GM18502 (cell line): ENCODE data around the gene REG1B.

Source experiments
- ATAC-seq: cut with Tn5 transposase; IDR thresholded peaks from one replicate; pipeline ENCODE4 v1.9.1; 2021; ENCODE audit warnings: mild to moderate bottlenecking; ENCODE audit not compliant: unreplicated experiment, poor library complexity

REG1B gene

DNA sequence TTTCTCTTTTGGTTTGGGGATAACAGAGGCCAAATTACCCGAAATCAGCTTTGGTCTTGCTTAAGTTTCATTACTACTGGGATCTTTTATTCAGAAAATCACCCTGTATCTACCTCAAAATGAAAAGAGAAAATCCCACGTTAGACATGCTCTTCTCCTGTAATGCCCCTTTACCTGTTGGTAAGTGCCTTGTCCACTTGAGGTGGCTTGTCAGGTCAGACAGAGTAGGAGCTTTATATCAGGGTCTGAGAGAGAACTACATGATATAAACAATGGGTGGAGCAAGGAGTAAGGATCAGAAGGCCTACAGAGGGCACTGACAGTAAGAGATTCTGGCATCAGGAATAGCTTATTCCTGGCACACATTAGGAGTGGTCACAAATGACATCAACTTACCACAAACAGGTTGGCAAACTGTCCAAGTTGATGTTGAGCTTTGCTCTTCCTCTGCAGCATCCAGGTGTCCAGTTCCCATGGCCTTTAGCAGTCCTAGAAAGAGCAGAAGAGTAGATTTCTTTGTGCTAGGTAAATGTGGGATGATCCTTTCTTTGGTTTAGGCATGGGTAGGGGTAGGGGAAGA lies at the start of gene REG1B:
REG1B (minus strand) TSS at position 209 of the 580 bp plus-strand sequence. CDS start 381 bp downstream, outside the sequence.
- no peak for ATAC-seq

DNA sequence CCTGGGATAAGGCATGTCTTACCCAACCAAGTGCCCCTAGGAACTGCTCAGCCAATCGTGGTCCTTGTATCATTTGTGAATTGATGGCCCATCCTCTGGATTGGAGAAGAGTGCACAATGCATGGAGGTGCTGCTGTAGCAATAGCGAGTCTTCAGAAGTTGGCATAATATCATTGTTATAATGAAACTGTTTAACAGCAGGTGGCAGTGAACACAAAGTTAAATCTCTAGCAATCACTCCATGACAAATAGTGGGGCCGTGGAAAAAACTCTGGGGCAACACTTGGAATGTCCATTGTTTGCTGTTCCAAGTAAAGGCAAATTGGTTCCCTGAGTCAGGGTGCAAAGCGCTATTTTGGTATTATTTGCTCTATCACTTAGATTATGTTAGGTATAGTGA lies 43.9 kb upstream of the REG1B start:
- ATAC-seq = no peak

DNA sequence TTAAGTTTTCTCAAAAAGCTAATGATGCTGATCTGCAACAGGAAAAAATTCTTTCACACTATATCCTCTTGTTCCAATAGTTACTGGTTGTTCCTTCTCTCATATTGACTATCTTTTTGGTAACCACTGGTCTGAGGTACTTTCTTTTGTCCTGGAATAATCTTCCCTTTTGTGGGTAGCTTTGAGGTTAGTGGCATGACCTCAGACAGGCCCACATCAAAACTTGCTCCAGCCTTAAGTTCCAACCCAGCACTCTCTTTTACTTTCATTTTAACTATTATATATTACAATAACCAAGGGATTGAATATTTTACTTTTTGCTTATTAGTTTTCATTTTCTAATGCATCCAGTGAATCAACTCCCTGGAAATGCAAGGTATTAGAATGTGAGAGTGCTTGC lies 42.0 kb upstream of the REG1B start:
- ATAC-seq = no peak

GRCh38 chr2:79129260-79129659 lies 41.5 kb upstream of the REG1B start:
- ATAC-seq = no peak

DNA sequence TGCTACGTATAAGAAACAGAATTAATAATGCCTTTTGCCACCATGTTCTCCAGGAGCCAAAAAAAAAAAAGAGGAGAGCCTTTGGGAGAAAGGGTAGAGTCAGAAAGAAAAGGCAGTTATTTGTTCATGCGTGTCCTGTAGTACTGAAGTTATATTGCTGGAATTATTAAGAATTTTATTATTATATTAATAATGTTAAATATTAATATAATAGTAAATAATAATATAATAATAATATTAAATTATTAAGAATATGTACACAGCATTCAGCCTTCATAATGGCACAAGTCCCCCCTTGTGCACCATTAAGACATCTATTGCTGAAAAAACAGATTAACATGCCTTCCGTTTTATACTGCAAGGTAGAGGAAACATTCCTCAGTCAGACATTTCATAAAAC lies 40.6 kb upstream of the REG1B start:
- no peak for ATAC-seq

GRCh38 chr2:79125721-79125985 lies 37.9 kb upstream of the REG1B start:
- no peak for ATAC-seq

DNA sequence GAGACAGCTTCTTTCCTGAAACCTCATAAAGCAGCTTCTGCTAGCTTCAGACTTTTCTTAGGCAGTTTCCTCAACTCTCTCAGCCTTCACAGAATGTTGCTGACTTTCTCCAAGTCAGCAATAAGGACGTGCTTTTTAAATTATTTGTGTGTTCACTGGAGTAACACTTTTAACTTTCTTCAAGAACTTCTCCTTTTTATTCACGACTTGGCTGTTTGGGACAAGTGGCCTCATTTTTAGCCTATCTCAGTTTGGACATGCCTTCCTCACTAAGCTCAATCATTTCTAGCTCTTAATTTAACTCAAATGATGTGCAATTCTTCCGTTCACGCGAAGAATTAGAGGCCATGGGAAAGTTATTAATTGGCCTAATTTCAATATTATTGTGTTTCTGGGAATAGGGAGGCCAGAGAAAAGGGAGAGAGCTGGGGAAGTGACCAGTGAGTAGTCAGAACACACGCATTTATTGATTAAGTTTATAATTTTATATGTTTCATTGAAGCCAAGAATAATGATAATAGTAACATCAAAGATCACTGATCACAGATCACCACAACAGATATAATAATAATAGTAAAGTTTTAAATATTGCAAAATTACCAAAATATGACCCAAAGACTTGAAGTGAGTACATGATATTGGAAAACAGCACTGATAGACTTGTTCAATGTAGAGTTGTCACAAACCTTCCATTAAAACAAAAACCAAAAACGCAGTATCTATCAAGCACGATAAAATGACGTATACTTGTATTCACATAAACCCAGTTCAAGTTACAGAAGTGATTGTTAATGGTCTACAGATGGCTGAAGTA lies 37.3 kb upstream of the REG1B start:
- ATAC-seq = no peak

DNA sequence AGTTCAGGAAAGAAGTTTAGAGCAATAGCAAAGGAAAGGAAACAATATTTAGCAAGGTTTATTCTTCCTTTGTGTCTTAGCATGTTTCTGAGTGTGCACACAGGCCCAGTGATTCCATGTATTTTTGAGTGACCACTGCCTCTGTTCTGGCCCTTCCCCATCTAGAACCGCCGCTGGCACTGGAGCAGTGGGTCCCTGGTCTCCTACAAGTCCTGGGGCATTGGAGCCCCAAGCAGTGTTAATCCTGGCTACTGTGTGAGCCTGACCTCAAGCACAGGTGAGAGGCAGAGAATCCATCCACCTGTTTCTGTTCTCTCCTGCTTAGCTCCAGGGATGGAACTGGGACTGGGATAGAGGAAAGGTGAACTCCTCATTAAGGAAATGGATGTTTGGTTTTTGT lies 34.9 kb upstream of the REG1B start:
- ATAC-seq = no peak

- ATAC-seq = no peak
Measured at GRCh38 chr2:79120194-79120713, 32.5 kb upstream of the REG1B start, which contains the start of gene REG1A. REG1A (plus strand) TSS chr2:79120488; CDS start chr2:79120862, 374 bp downstream.

- ATAC-seq = no peak
Measured at GRCh38 chr2:79116997-79117928, 29.5 kb upstream of the REG1B start.

DNA sequence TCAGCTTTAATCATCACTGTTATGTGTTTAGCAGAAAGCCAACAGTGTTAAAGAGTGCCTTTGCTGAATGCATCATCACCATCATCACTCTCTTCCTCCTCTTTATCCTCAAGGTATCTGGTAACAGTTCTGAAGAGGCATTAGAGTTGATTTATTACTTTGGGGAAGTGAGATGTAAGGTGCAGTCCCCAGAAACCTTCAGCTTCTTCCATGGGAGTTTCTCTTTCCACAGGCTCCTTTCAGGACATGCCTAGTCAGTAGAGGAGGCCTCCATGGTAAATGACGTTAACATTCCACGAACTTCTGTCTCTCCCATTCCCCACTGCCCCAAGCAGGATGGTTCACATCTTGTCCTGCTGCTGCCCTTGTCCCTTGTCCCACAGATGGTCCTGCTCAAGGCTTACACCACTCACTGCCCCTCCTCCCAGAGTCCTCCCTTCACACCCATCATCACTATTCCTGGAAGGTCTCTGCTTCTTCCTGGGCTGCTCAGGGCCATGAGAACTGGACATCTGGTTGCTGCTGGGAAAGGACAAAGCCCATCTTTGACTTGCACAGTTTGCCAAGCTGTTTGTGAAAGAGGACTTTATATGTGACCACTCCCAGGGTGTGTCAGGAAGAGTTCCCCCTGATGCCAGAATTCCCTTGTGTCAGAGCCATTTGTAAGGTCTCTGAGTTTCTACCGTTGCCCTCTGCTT lies 27.2 kb upstream of the REG1B start:
- ATAC-seq = no peak

- no peak for ATAC-seq
Measured at GRCh38 chr2:79112269-79112668, 24.5 kb upstream of the REG1B start.

DNA sequence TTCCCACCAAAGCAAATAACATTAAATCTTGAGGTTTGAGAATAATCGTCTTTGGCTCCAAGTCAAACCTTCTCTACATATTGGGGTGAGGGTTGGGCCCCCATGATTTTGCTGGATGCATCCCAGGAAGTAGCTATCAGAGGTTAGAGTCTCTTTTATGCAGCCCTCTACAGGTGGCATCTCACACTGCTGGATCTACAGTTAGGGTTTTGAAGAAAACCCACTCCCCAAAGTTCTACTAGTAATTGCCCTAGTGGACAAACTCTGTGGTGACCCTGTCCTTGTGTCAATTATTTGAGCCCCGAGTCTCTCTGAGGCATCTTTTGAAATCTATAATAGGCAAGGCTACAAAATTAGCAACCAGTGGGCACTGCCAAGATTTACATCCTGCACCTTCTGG lies 17.5 kb upstream of the REG1B start:
- ATAC-seq = no peak

DNA sequence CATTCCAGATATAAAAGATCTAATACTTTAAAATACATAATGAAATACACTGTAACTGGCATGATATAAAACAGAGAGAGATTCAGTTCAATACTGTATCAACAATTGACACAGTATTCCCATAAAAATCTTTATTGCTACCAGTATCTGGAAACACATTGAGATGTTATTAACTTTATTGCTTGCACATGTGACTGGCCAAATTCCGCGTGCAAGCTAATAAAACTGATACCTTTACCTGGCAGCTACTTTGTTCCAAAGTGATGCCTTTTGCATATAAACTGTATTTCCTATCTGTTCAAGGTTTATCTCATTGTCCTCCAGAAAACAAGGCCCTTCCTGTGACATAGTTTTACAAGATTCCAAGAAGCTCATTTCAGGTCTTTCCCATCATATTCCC lies 15.4 kb upstream of the REG1B start:
- ATAC-seq = no peak

DNA sequence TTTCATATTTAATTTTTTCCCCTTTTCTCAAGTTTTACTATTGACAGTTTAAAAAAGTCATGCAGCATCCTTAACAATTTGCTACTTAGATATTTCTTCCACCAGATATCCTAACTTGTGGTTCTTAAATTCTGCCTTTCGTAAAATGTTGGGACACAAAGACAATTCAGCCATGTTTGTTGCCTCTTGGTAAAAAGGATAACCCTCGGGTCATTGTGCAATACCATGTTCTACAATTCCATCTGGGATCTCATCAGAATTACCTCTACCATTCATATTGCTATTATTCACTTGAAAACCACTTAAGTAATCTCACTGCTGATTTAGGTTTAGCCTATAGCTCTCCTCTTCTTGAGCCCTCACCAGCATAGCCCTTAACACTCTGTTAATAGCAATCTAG lies 13.2 kb upstream of the REG1B start:
- no peak for ATAC-seq

DNA sequence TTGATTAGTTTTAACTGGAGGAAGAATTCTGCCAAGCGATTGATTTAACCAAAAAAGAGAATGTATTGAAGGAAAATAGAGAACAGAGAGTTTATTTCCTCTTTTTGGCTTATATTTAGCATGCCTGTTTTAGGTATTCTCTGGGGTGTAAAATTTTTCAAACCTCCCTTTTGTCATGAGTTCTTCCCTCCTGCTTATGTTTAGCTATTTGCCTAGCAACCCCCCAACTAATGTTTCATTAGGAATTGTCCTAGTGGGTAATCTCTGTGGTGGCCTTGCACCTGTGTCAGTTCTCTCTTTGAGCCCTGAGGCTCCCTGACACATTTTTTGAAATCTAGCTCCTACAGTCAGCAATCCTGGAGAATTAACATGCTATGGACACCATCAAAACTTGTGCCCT lies 12.5 kb upstream of the REG1B start:
- ATAC-seq = no peak

GRCh38 chr2:79099140-79099686 lies 11.4 kb upstream of the REG1B start:
- no peak for ATAC-seq

DNA sequence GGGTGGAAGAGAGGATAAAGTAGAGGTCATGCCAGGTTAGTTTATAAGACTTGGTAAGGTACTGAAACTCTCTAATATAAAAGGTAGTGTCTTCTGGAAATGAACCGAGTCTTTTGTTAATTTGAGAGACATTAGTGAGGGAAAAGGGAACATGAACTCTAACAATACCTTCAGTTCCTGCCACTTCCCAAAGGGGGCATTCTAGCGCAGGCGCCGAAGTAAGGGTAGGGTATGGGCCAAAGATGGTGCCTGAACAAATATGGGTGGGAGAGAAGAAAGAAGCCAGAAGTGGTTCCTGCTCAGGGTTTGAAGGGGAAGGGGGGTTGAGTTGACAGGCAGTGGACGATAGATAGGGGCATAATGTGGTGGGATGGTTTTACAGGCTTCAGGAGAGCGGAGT lies 10.1 kb upstream of the REG1B start:
- no peak for ATAC-seq

DNA sequence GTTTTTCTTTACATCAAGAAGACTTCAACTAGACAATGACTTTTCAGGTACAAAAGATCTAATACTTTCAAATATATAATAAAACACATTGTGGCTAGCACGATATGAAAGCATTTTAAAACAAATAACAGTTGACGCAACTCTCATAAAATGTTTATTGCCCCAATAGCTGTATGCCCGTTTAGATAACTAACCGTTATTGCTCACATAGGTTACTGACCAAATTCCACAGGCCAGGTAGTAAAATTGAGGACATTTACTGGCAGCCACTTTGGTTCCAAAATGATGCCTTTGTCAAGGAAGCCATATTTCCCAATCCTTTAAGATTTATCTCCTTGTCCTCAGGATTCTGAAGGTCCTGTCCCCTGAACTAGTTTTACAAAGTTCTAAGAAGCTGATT lies 2.9 kb upstream of the REG1B start:
- no peak for ATAC-seq

DNA sequence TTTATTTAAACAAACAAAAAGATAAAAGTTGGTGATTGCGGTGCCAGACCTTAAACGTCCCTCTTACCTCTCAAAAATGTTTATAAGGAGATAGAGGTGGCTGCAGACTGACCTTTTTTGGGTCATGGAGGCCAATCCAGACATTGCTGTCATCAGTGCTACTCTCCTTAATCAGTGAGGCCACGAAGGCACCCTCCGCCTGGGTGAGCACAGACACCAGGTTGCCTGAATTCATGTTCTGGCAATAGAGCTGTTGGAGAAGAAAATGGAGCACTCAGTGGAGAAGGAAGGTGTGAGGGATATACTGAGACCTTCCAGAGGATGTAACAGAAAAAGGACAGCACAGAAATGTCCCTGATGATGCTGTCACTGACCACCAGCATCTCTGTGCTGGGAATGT lies 1.5 kb downstream of the REG1B start:
- no peak for ATAC-seq
